Loucy (cell line): ENCODE measurements around the gene SMOC2.

Source experiments
- H2AFZ ChIP-seq: fragments of 200-600 bp; sonication (generic); 2 replicates; pipeline ENCODE4 v1.6.0; 2016; ENCODE audit warnings: antibody characterized with exemption, mild to moderate bottlenecking, low read length, moderate library complexity
- H3F3A ChIP-seq: fragments of 200-600 bp; 2 replicates; pipeline ENCODE4 v1.6.0; 2016; ENCODE audit warnings: antibody characterized with exemption, low read depth, mild to moderate bottlenecking
- H3K27me3 ChIP-seq: fragments of 200-600 bp; sonication (generic); 2 replicates; pipeline ENCODE4 v1.6.1; 2014; ENCODE audit warnings: low read length, mild to moderate bottlenecking; ENCODE audit not compliant: insufficient read depth, poor library complexity, severe bottlenecking
- H3K36me3 ChIP-seq: fragments of 200-600 bp; sonication (generic); 2 replicates; pipeline ENCODE4 v1.6.1; 2016; ENCODE audit warnings: low read length; ENCODE audit not compliant: insufficient read depth
- H3K4me1 ChIP-seq: fragments of 200-600 bp; sonication (generic); 2 replicates; pipeline ENCODE4 v1.5.1; 2014; ENCODE audit warnings: low read length, mild to moderate bottlenecking; ENCODE audit not compliant: insufficient read depth, poor library complexity, severe bottlenecking
- H3K4me2 ChIP-seq: fragments of 200-600 bp; sonication (generic); 2 replicates; pipeline ENCODE4 v1.6.0; 2014; ENCODE audit warnings: antibody characterized with exemption, low read length, low read depth, mild to moderate bottlenecking; ENCODE audit not compliant: poor library complexity, severe bottlenecking
- H3K4me3 ChIP-seq: fragments of 200-600 bp; sonication (generic); 2 replicates; pipeline ENCODE4 v1.5.1; 2014; ENCODE audit warnings: low read length, mild to moderate bottlenecking, mixed read lengths; ENCODE audit not compliant: poor library complexity, severe bottlenecking
- H3K79me2 ChIP-seq: fragments of 200-600 bp; sonication (generic); 2 replicates; pipeline ENCODE4 v1.6.1; 2014; ENCODE audit warnings: low read length; ENCODE audit not compliant: insufficient read depth
- H3K9ac ChIP-seq: fragments of 200-600 bp; sonication (generic); 2 replicates; pipeline ENCODE4 v1.6.0; 2014; ENCODE audit warnings: mild to moderate bottlenecking, low read depth, low read length, moderate library complexity; ENCODE audit not compliant: poor library complexity, severe bottlenecking
- H3K9me2 ChIP-seq: fragments of 200-600 bp; sonication (generic); replicated peaks from 2 replicates; pipeline ENCODE4 v1.6.1; 2016; ENCODE audit warnings: low read depth, low read length, mixed read lengths
- H3K9me3 ChIP-seq: fragments of 200-600 bp; sonication (generic); 2 replicates; pipeline ENCODE4 v1.6.1; 2014; ENCODE audit warnings: mild to moderate bottlenecking, antibody characterized with exemption, low read length, low read depth; ENCODE audit not compliant: insufficient read depth
- H4K20me1 ChIP-seq: fragments of 200-600 bp; sonication (generic); 2 replicates; pipeline ENCODE4 v1.6.0; 2014; ENCODE audit warnings: antibody characterized with exemption, low read length, mild to moderate bottlenecking; ENCODE audit not compliant: insufficient read depth, poor library complexity, severe bottlenecking
- CTCF ChIP-seq: fragments of 200-600 bp; sonication (generic); conservative IDR thresholded peaks from 2 replicates; pipeline ENCODE4 v1.5.1; 2014; ENCODE audit warnings: mild to moderate bottlenecking, antibody characterized with exemption, low read length
- EZH2phosphoT487 ChIP-seq: fragments of 200-600 bp; IDR thresholded peaks from 2 replicates; pipeline ENCODE4 v1.6.1; 2018; ENCODE audit warnings: antibody characterized with exemption, mild to moderate bottlenecking, moderate library complexity, borderline replicate concordance

SMOC2 gene

GRCh38 chr6:168583126-168583525 lies 142.1 kb downstream of the SMOC2 start:
- H3K4me2 ChIP-seq: no peak overlapping the region
- H4K20me1 ChIP-seq: no peaks in the 10 kb centered on the region
- TF ChIP-seq CTCF (no peak), EZH2phosphoT487 (no peak)
- H3K9ac ChIP-seq: no peak overlapping the region
- no peak overlapping the region for H3K4me3 ChIP-seq
- no peaks in the 10 kb centered on the region for H3K79me2 ChIP-seq
- H3K27me3 ChIP-seq: no peaks in the 10 kb centered on the region
- H3K9me3 ChIP-seq: peaks cover 8% of the 10 kb centered on the region; the same call in 1 of the 2 replicates
- no peaks in the 10 kb centered on the region for H3F3A ChIP-seq
- no peaks in the 10 kb centered on the region for H3K9me2 ChIP-seq
- no peaks in the 10 kb centered on the region for H3K36me3 ChIP-seq
- H3K4me1 ChIP-seq: no peaks in the 10 kb centered on the region
- no peak overlapping the region for H2AFZ ChIP-seq

- Histone ChIP-seq H3K4me1 (no peaks in the 10 kb centered on the region), H3K36me3 (no peaks in the 10 kb centered on the region), H3K9me2 (no peaks in the 10 kb centered on the region), H4K20me1 (no peaks in the 10 kb centered on the region), H2AFZ (no peak overlapping the region), H3K9me3 (peaks cover 8% of the 10 kb centered on the region; the same call in 1 of the 2 replicates), H3K79me2 (no peaks in the 10 kb centered on the region), H3K27me3 (no peaks in the 10 kb centered on the region), H3K9ac (no peak overlapping the region), H3K4me2 (no peak overlapping the region), H3F3A (no peaks in the 10 kb centered on the region), H3K4me3 (no peak overlapping the region)
- no peak for TF ChIP-seq EZH2phosphoT487
- no peak for TF ChIP-seq CTCF
These were observed 142.8 kb downstream of the SMOC2 start for GRCh38 chr6:168583821-168584220.

GRCh38 chr6:168584249-168584648 lies 143.3 kb downstream of the SMOC2 start:
- H3K27me3 ChIP-seq: no peaks in the 10 kb centered on the region
- no peaks in the 10 kb centered on the region for H3K79me2 ChIP-seq
- no peaks in the 10 kb centered on the region for H3K4me1 ChIP-seq
- H3F3A ChIP-seq: no peaks in the 10 kb centered on the region
- no peaks in the 10 kb centered on the region for H3K36me3 ChIP-seq
- H3K9me3 ChIP-seq: peaks cover 8% of the 10 kb centered on the region; the same call in 1 of the 2 replicates
- H4K20me1 ChIP-seq: no peaks in the 10 kb centered on the region
- no peak overlapping the region for H3K4me3 ChIP-seq
- no peak overlapping the region for H2AFZ ChIP-seq
- no peak for TF ChIP-seq EZH2phosphoT487
- TF ChIP-seq CTCF: no peak
- no peak overlapping the region for H3K9ac ChIP-seq
- H3K4me2 ChIP-seq: no peak overlapping the region
- no peaks in the 10 kb centered on the region for H3K9me2 ChIP-seq
